GM12878 (cell line): ENCODE data around the gene GFM1.

Experiments
- ATF3 ChIP-seq: IDR thresholded peaks from 2 replicates; pipeline ENCODE4 v1.6.1; 2011; ENCODE audit warnings: low read depth, mild to moderate bottlenecking, low read length, moderate library complexity, borderline replicate concordance; ENCODE audit errors: extremely low read depth
- EGR1 ChIP-seq, 2 experiments: IDR thresholded peaks; 1 replicate in 1 of 2; 2 replicates in 1 of 2; pipeline ENCODE4 v1.6.1; 2011 to 2012; ENCODE audit warnings: low read depth in 2 of 2, low read length in 2 of 2, borderline replicate concordance in 1 of 2, mild to moderate bottlenecking in 1 of 2, moderate library complexity in 1 of 2
- FOXM1 ChIP-seq: IDR thresholded peaks from 2 replicates; pipeline ENCODE4 v1.6.1; 2012; ENCODE audit warnings: low read depth, mild to moderate bottlenecking, inconsistent platforms, low read length, moderate library complexity
- POLR2A ChIP-seq: IDR thresholded peaks from 2 replicates; pipeline ENCODE4 v1.6.1; 2011; ENCODE audit warnings: low read depth, mild to moderate bottlenecking, low read length
- POLR2AphosphoS2 ChIP-seq: IDR thresholded peaks from 2 replicates; pipeline ENCODE4 v1.6.1; 2011; ENCODE audit warnings: low read depth, mild to moderate bottlenecking, low read length, improper control_type of control experiment, moderate library complexity
- POLR2AphosphoS5 ChIP-seq: IDR thresholded peaks from 2 replicates; pipeline ENCODE4 v1.6.1; 2011; ENCODE audit warnings: mild to moderate bottlenecking, low read length, inconsistent platforms
- SMAD1 ChIP-seq: fragments of 450-650 bp; IDR thresholded peaks from 2 replicates; pipeline ENCODE4 v1.6.1; 2018; ENCODE audit warnings: mild to moderate bottlenecking, low read depth; ENCODE audit not compliant: partially characterized antibody
- SREBF1 ChIP-seq: IDR thresholded peaks from 2 replicates; pipeline ENCODE4 v1.6.1; 2012; ENCODE audit warnings: mild to moderate bottlenecking, low read length
- USF2 ChIP-seq: IDR thresholded peaks from 2 replicates; pipeline ENCODE4 v1.6.1; 2011; ENCODE audit warnings: low read depth, low read length, improper control_type of control experiment, borderline replicate concordance

GRCh38 chr3:158737410-158737809 lies 93.1 kb downstream of the GFM1 start:
- TF ChIP-seq FOXM1 (no peak), POLR2AphosphoS5 (no peak), SREBF1 (no peak), EGR1 (IDR thresholded peaks at IDR 0.05; ENCODE audit: borderline replicate concordance in 1 of 2, low read depth in 2 of 2, low read length in 2 of 2) (no peak), POLR2A (no peak), POLR2AphosphoS2 (no peak), ATF3 (no peak), USF2 (no peak), SMAD1 (no peak)
